ENCODE measurements around the gene DDX24.

DDX24 gene

DNA sequence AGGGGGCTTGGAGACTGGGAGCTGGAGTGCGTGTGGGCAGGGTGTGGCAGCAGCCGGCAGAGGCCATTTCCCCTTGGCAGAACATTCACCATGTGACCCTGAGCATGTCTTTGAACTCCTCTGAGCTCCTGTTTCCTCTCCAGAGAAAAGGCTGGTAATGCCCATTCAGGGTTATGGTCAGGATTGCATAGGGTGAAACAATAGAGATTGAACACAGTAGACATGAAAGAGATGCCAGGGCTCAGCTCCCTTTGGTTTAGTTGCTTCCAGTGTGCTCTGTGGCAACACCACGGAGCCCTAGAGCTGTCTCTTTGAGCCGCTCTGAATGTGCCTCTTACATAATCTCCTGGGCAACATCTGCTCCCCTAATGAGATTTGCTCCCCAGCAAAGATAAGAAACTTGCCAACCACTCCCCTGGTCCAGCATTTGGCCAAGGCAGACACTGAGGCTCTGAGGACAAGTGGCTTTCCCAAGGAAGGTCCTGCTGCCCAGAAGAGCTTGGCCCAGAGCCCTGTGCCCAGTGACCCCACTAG, 34.1 kb upstream of the DDX24 start:
- DNase-seq (ENCODE audit: low read depth, low spot score): no peak

DNA sequence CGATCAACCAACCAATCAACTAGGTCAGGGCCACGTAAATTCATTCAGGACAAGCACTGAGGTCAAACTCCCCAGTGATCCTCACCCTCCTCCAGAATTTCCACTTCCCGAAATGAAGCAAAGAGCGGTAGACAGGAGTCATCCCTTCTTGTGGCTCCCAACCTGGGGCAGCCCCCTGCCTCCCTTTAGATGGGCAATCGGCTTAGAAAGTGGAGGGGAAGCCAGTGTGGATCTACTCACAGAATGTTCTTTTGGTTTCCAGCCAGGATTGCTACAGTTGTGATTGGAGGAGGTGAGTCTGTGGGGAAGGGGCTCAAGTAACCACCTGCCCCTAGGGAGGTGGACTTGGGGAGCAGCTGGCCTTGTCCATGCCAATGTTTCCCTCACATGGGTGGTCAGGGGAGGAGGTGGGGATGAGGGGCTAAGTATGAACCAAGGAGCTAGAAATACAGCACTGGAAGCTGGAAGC, 33.6 kb upstream of the DDX24 start:
- DNase-seq (ENCODE audit: low read depth, low spot score): no peak

DNA sequence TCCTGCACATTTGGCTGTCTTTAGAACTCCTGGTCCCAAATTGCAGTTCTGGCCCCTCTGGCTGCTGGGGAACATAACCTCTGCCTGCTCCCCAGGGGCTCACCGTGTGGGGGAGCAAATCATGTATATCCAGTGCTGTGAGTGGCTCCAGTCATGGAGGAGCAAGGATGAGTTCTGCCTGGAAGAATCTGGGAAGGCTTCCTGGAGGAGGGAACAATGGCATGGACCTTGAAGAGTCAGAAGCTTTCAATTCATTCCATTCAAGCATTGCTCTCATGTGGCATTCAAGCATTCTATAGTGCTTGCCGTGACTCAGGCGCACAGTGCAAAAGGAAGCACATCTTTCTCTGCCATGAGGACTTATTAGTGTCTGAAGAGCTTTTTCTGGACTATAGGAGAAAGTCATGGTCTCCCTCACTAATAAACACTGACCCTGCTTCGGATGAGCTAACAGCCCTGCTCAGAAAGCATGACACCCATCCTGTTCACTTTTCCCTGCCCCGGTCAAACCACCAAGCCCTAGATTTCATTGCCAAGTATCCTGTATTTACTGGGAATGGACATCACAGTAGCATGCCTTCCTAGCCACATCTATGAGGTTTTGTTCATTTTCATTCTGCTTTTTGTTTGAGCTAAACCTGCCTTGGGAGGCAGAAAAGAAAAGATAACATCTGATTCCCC, 33.0 kb upstream of the DDX24 start:
- DNase-seq (ENCODE audit: low read depth, low spot score): no peak

DNA sequence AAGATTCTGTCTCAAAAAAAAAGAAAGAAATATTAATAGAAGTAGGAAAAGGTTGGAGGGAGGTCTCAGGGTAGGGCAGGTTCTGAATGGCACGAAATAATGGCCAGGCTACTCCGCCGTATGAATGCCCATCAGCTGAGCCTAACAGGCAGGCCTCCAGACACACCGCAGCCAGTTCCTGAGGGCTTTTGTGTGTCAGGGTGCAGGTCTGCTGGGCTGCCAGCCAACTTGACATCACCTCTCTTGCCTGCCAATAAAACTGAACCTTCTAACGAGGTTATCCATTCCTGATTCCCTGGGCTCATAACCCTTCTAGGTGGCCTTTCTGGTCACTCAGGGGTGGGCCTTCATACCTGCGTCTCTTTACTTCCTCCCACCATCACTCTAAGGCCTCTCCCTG, 32.5 kb upstream of the DDX24 start:
- no peak for DNase-seq (ENCODE audit: low read depth, low spot score)

DNA sequence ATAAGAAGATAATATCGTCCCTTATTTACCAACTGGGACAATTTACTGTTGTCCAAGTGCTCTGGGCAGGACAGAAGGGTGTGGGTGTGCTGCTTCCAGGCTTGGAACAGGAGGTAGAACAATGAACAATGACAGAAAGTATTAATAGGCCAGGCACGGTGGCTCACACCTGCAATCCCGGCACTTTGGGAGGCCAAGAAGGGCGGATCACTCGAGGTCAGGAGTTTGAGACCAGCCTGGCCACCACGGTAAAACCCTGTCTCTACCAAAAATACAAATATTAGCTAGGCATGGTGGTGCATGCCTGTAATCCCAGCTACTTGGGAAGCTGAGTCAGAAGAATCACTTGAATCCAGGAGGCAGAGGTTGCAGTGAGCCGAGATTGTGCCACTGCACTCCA, 32.1 kb upstream of the DDX24 start:
- no peak for DNase-seq (ENCODE audit: low read depth, low spot score)

DNA sequence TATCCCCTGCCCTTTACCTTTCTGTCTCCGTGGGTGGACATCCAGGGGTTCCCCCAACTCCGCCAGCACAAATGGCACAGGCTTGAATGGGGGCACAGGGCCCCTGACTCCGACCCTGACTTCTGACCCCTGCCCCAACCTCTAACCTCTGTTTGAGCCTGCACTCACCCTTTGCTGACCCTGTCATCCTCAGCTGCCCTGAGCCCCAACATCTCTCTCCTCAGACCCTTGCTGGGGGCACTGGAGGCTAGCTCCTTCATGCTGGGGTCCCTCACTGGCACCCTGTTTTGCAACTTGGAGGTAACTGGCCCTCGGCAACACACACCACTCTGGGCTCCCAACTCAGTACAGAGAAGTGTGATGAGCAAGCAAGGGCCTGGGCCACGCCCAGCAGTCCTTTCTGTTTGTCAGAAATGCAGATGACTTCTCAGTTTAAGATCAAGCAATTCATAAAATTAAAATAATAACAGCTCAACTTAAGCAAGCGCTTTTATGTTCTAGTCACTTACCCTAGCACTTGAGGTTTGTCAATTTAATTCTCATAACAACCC, 31.6 kb upstream of the DDX24 start:
- DNase-seq (ENCODE audit: low read depth, low spot score): no peak

DNA sequence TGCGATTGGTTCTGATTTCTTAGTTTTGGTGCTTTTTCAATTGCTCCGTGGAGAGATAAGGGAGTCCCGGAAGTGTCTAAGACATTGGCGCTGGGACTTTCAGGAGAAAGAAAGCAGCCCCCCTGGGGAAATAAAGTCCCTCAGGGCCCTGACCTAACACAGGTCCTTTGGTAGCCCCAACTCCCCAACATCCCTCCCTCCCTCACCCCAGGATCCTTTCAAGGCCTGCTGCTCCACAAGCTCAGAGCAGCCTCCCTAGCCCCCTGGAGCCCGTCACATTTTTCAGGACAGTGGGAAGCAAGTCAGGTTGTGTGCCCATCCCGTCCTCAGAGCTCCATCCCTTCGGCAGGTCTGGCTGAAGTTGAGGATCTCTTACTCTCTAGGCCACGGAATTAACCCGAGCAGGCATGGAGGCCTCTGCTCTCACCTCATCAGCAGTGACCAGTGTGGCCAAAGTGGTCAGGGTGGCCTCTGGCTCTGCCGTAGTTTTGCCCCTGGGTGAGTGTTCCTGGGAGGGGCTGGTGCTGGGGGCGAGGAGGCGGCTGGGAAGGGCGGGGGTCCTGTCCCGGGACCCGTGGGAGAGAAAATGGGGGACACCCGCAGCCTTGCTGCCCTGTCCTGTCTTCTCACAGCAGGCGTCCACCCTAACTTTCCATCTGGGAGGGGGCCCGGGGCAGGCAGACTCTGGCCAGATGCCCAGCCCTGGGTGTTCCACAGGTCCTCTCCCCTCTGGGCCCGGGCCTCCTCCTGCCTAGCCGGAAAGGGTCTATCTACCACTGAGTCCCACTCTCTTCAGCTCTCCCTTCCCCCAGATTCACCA, 30.5 kb upstream of the DDX24 start:
- no peak for DNase-seq (ENCODE audit: low read depth, low spot score)

DNA sequence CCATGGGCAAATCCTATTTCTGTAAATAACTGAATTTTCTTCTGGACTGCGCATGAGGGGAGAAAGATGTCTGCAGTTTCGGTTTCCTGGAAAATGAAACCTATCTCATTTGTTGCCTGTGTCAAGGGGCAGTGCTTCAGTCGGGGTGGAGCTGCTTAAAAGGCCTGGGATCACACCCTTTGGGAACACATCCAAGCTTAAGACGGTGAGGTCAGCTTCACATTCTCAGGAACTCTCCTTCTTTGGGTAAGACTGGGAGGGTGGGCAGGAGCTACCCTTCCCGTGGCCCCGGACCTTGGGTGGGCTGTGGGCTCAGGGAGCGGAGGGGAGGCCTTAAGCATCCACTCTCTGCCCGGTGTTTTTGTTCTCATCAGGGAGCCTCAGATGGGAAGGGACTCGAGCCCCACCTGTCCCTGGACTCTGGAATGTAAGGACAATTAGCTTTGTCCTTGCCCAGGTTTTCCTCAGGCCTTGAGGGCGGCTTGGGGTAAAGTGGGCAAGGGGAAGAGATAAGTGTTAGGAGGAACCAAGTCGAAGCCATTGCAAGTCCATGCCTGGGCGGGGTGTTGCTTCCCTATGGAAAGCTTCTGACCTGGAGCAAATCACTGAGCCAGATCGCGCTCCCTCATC, 29.7 kb upstream of the DDX24 start, which contains the start of gene IFI27:
Gene IFI27 (plus strand): TSS at position 185 of the 630 bp plus-strand sequence.
- DNase-seq (ENCODE audit: low read depth, low spot score): no peak

DNA sequence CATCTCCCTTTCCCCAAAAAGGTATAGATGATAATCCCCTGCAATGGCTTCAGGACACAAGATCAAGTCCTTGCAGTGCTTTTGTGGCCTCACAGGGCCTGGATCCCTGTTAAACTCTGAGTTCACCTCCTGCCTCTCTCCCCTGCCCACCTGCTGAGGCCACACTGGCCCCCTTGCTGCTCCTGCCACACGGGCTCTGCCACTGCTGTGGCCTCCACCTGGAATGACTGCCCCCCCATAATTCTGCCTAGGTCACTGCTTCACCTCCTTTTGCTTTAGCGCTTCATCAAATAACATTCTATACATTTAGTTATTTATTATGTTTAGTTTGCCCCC, 28.9 kb upstream of the DDX24 start:
- DNase-seq (ENCODE audit: low read depth, low spot score): no peak

DNA sequence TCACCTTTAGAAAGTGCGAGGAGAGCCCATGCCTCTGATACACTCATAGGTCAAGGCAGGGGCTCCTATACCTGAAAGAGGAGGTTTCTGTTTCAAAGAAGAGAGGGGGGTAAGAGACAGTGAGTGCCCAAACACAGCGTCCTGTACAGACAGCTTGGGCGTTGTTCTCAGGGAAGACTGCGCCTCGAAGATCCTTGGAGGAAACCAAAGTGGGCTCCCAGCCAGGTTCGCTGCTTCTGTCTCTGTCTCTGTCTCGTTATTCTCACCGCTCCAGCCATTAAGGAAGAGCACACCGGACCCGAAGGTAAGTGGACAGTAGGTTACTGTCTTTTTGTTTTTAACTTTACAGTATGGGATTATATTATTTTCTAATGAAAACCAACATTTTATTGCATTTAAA, 23.7 kb upstream of the DDX24 start:
- DNase-seq (ENCODE audit: low read depth, low spot score): no peak

DNA sequence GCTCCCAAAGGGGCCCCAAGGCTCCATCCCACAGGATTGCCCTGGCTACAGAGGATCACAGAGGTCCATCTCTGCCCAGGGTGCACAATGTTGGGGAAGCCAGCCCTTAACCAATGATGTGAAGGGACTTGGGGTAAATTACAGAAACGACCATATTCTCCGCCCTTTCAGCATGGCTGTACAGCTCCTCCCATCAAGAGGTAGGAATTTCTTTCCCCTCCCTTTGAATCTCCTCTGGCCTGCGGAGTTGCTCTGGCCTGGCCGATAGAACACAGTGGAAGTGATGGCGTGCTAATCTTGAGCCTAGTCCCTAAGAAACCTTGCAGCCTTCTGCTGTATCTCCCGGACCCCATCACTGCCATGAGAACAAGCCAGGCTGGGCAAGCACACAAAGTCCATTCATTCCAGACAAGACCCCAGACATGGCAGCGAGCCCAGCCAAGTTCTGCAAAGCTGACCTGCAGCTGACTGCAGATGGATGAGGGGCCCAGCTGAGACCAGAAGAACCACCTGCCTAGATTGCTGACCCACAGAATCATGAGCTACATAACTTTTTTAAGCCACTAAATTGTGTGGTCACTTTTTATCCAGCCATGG, 22.6 kb upstream of the DDX24 start:
- DNase-seq (ENCODE audit: low read depth, low spot score): no peak

DNA sequence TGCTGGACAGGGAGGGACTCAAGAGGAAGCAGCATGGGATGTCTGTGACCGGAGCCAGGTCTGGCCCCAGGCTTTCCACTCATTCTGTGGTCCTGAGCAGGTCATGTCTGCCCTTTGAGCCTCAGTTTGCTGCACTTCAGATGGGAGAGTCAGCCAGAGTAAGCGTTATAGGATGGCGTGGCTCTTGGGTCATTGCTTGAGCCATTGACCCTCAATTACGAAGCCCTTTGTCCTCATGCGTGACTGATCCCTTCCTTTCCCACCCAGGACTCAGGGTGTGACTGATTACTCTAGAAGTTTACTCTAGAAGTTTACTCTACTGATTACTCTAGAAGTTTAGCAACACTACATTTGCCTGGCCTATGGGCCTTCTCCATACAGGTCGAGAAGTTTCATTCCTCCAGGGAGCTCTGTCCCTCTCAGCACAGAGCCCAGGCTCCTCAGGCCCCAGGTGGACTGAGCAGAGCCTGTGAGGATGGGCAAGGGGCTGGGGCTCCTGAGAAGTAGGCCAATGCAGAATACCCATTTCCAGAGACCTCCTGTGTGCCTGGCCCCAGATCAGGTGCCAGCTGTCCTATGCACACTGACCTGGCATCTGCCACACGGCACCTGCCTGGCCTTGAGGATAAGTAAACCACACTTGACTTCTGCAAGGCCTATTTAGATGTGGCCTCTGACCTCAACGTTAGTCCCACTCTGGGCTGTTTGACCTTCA, 21.9 kb upstream of the DDX24 start:
- DNase-seq (ENCODE audit: low read depth, low spot score): no peak

DNA sequence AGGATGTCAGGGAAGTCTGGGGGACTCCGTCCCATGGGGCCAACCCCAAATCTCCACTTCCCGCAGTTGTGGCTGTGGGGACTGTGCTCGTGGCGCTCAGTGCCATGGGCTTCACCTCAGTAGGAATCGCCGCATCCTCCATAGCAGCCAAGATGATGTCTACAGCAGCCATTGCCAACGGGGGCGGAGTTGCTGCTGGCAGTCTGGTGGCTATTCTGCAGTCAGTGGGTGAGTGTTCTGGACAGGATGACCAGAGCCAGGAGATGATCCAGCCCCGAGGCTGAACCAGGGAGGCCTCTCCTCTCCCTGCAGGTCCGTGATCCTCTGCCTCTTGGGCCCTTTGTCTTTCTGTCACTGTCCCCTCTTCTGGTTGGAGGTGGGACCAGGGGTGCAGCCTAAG, 20.7 kb upstream of the DDX24 start:
- DNase-seq (ENCODE audit: low read depth, low spot score): no peak

DNA sequence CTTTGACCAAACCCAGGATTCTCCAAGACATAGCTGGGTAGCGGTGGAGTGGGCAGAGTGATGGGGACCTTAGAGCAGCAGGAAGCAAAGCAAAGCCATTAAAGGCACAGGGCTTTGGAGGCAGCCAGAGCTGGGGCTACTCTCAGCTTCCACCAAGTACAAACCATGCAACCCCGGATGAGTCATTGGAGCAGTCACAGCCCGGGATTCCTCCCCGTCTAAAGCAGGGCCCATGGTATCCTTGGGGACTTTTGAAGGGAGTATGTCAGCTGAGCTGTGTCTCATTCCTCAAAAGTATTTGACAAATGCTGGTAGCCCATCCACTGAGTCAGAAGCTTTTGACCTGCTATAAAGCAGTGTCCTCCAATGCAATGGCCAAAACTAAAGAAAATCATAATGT, 19.8 kb upstream of the DDX24 start:
- DNase-seq (ENCODE audit: low read depth, low spot score): no peak

DNA sequence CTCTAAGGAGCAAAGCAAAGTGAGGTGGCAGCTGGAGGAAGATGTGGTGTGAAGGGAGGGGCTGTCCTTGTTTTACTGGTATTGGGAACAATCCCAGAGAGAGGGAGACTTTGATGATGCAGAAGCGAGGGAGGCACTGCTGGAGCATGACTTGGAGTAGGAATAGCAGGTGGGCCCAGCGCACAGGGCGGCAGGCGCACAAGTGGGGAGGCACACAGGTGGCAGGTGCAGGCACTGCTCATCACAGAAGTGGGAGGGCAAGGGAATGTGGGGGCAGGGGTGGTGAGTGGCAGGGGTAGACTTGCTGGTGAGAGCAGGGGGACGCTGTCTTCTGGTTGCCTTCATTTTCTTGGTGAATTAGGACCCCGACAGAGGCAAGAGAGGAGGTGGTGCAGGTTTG, 18.0 kb upstream of the DDX24 start:
- DNase-seq (ENCODE audit: low read depth, low spot score): no peak

DNA sequence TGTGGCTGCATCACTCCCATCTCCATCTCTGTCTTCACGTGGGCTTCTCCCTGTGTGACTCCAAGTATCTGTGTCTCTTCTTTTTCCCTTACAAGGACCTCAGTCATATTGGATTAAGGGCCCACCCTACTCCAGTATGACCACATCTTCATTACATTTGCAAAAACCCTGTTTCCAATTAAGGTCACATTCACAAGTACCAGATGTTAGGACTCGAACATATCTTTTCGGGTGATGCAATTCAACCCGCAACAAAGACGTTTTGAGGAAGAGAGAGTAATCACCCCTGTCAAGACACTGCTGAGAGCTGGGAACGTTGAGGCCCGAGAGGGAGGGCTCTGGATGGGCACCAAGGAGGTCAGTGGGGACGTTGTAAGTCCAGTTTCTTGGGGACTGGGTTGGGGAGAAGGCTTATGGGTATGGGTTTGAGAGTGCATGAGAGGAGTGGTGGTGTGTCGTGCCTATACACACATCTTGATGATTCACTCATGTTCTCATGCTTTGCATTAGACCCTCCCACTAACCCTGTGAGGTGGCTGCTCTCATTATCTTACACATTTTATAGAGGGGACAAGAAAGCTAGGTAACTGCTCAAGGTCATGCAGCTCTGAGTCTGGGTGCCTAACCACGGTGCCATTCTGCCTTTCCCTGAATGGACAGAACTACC, 17.5 kb upstream of the DDX24 start:
- DNase-seq (ENCODE audit: low read depth, low spot score): no peak

DNA sequence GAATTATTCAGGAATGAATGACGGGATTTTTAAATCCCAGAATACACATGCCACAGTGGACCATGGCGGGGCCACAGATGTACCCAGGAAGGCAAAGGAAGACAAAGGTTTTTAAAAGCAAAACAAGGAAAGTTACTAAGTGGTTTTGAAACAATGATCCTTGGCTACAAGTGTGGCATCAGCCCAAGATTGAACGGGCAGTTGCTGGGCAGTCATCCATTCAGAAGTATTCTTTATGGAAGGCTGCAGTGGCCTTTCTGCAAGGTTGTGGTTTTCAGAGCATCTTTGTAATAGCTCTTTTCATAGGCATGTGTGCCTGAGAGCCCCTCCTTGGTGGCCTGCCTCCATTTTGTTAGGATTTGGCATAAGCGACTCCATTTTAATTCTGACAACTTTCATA, 16.1 kb upstream of the DDX24 start:
- no peak for DNase-seq (ENCODE audit: low read depth, low spot score)

DNA sequence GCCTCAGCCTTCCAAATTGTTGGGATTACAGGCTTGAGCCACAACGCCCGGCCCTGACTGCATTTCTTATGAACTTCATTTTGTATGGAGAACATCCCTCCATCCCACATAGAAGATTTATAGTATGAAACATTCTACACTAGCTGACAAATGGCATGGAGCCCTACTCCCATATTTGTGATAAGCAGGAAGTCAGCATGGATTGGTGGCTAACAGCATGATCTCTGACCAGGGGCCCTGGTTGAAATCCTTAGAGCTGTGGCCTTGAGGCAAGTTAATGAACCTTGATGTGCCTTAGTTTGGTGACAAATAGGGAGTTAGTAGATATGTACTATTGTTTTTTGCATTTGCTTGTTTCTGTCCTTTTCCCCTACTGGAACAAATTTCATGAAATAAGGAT, 12.4 kb upstream of the DDX24 start:
- no peak for DNase-seq (ENCODE audit: low read depth, low spot score)

DNA sequence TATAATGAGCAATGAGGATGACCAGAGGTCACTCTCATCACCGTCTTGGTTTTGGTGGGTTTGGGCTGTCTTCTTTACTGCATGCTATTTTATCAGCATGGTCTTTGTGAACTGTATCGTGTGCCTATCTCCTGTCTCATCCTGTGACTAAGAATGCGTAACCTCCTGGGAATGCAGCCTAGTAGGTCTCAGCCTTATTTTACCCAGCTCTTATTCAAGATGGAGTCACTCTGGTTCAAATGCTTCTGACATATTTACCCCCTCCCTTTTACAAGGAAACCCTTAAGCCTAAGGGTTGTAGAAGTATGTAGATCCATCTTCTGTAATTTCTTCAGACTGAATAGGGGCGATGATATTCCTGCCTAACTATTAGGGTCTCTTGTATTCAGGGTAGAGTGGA, 8.5 kb upstream of the DDX24 start:
- DNase-seq (ENCODE audit: low read depth, low spot score): no peak

DNA sequence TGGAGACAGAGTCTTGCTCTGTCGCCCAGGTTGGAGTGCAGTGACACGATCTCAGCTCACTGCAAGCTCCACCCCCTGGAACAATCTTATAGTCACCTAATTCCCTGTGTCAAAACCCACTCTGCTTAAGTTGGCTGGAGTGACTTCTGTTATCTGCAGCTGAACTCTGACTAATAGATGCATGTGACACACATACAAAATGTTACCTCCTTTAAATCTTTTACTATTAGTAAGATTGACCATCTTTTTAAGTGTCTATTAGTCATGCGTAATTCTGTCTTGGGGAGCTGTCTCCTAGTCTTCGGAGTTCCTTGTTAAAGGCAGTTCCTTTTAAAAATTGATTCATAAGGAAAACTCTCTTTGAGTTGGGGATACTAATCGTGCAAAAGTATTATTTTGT, 7.5 kb upstream of the DDX24 start:
- DNase-seq (ENCODE audit: low read depth, low spot score): no peak

DNA sequence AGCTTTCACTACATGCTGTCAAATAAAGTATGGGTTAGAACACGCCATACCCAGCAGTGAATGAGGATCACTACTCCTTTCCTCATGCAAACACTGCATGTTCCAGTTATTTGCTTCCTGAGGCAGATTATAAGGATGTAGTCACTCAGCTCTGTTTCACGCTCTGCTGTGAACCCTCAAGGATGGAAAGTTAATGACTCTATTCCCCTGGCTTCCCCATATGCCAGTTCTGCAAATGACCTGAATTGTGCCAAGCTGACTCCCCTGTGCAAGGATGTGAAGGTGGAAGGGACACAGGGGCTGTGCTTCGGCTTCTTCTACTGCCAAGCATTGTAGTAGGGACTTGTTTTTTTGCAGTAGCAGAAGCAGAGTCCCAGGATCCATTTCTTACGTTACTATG, 6.9 kb upstream of the DDX24 start:
- no peak for DNase-seq (ENCODE audit: low read depth, low spot score)
